KMS-11 (cell line): ENCODE data around the gene CAMTA1.

Experiments used
- H2AFZ ChIP-seq: fragments of 200-600 bp; sonication (generic); 2 replicates; pipeline ENCODE4 v1.6.1; 2016; ENCODE audit warnings: antibody characterized with exemption, mixed run types, low read depth
- H3K27ac ChIP-seq: fragments of 200-600 bp; sonication (generic); 2 replicates; pipeline ENCODE4 v1.6.1; 2016; ENCODE audit warnings: mild to moderate bottlenecking, mixed run types
- H3K27me3 ChIP-seq: fragments of 200-600 bp; sonication (generic); 2 replicates; pipeline ENCODE4 v1.6.1; 2017; ENCODE audit warnings: mild to moderate bottlenecking, low read depth, mixed run types, moderate library complexity; ENCODE audit not compliant: insufficient read depth
- H3K36me3 ChIP-seq: fragments of 200-600 bp; sonication (generic); 2 replicates; pipeline ENCODE4 v1.6.1; 2017; ENCODE audit warnings: mild to moderate bottlenecking, mixed run types; ENCODE audit not compliant: insufficient read depth
- H3K4me1 ChIP-seq: fragments of 200-600 bp; sonication (generic); 2 replicates; pipeline ENCODE4 v1.6.1; 2016; ENCODE audit warnings: mild to moderate bottlenecking, low read depth, mixed run types; ENCODE audit not compliant: poor library complexity, severe bottlenecking
- H3K4me2 ChIP-seq: fragments of 200-600 bp; sonication (generic); 2 replicates; pipeline ENCODE4 v1.7.0; 2016; ENCODE audit warnings: mild to moderate bottlenecking, mixed run types
- H3K4me3 ChIP-seq: fragments of 200-600 bp; sonication (generic); IDR thresholded peaks from 2 replicates; pipeline ENCODE4 v1.6.1; 2017; ENCODE audit warnings: low read depth, low read length, mixed read lengths; ENCODE audit not compliant: insufficient read depth
- H3K79me2 ChIP-seq: fragments of 200-600 bp; sonication (generic); 2 replicates; pipeline ENCODE4 v1.6.1; 2016; ENCODE audit warnings: low read depth, mixed run types; ENCODE audit not compliant: insufficient read depth
- H3K9ac ChIP-seq: fragments of 200-600 bp; sonication (generic); 2 replicates; pipeline ENCODE4 v1.6.1; 2016; ENCODE audit warnings: mild to moderate bottlenecking, mixed run types
- H4K20me1 ChIP-seq: fragments of 200-600 bp; sonication (generic); 2 replicates; pipeline ENCODE4 v1.6.1; 2016; ENCODE audit warnings: mild to moderate bottlenecking, mixed run types; ENCODE audit not compliant: insufficient read depth
- CTCF ChIP-seq: fragments of 200-600 bp; sonication (generic); conservative IDR thresholded peaks from 2 replicates; pipeline ENCODE4 v1.6.1; 2017; ENCODE audit warnings: low read depth, mild to moderate bottlenecking, antibody characterized with exemption, low read length, moderate library complexity, mixed read lengths

The CAMTA1 gene

GRCh38 chr1:7344299-7344698 is 559.0 kb downstream of the CAMTA1 start:
- no peaks in the 10 kb centered on the region for H3K79me2 ChIP-seq
- no peak for TF ChIP-seq CTCF
- peaks cover 13% of the 10 kb centered on the region; the same call in 1 of the 2 replicates for H3K27me3 ChIP-seq
- H4K20me1 ChIP-seq, result no peaks in the 10 kb centered on the region
- H3K4me3 ChIP-seq, result no peak overlapping the region
- no peak overlapping the region for H3K9ac ChIP-seq
- H3K4me1 ChIP-seq, result no peaks in the 10 kb centered on the region
- no peak overlapping the region for H3K27ac ChIP-seq
- no peak overlapping the region for H3K4me2 ChIP-seq
- no peaks in the 10 kb centered on the region for H3K36me3 ChIP-seq
- no peak overlapping the region for H2AFZ ChIP-seq

GRCh38 chr1:7345516-7345915 is 560.3 kb downstream of the CAMTA1 start:
- Histone ChIP-seq H3K4me3 (no peak overlapping the region), H3K79me2 (no peaks in the 10 kb centered on the region), H3K36me3 (no peaks in the 10 kb centered on the region), H2AFZ (no peak overlapping the region), H3K27ac (no peak overlapping the region), H3K4me2 (no peak overlapping the region), H4K20me1 (no peaks in the 10 kb centered on the region), H3K27me3 (peaks cover 13% of the 10 kb centered on the region; the same call in 1 of the 2 replicates), H3K9ac (no peak overlapping the region), H3K4me1 (no peaks in the 10 kb centered on the region)
- no peak for TF ChIP-seq CTCF

- TF ChIP-seq CTCF, result no peak
- H3K27ac ChIP-seq, result no peak overlapping the region
Measured at GRCh38 chr1:7346070-7346596, 560.9 kb downstream of the CAMTA1 start.

GRCh38 chr1:7346600-7347570 is 561.6 kb downstream of the CAMTA1 start:
- Histone ChIP-seq H3K36me3 (no peaks in the 10 kb centered on the region), H3K9ac (no peak overlapping the region), H3K4me3 (no peak overlapping the region), H3K79me2 (no peaks in the 10 kb centered on the region), H3K4me2 (no peak overlapping the region), H3K4me1 (no peaks in the 10 kb centered on the region), H2AFZ (no peak overlapping the region), H3K27me3 (peaks cover 23% of the 10 kb centered on the region; the same call in 1 of the 2 replicates), H3K27ac (no peak overlapping the region), H4K20me1 (no peaks in the 10 kb centered on the region)
- TF ChIP-seq CTCF, result no peak

More at GRCh38 chr1:7346070-7346596, 560.9 kb downstream of the CAMTA1 start:
- Histone ChIP-seq H3K4me2 (no peak overlapping the region), H3K4me1 (no peaks in the 10 kb centered on the region), H2AFZ (no peak overlapping the region), H3K36me3 (no peaks in the 10 kb centered on the region), H3K4me3 (no peak overlapping the region), H4K20me1 (no peaks in the 10 kb centered on the region), H3K79me2 (no peaks in the 10 kb centered on the region), H3K27me3 (peaks cover 16% of the 10 kb centered on the region; the same call in 1 of the 2 replicates), H3K9ac (no peak overlapping the region)
